ENCODE results near the gene PPP1CA.

Gene PPP1CA

DNA sequence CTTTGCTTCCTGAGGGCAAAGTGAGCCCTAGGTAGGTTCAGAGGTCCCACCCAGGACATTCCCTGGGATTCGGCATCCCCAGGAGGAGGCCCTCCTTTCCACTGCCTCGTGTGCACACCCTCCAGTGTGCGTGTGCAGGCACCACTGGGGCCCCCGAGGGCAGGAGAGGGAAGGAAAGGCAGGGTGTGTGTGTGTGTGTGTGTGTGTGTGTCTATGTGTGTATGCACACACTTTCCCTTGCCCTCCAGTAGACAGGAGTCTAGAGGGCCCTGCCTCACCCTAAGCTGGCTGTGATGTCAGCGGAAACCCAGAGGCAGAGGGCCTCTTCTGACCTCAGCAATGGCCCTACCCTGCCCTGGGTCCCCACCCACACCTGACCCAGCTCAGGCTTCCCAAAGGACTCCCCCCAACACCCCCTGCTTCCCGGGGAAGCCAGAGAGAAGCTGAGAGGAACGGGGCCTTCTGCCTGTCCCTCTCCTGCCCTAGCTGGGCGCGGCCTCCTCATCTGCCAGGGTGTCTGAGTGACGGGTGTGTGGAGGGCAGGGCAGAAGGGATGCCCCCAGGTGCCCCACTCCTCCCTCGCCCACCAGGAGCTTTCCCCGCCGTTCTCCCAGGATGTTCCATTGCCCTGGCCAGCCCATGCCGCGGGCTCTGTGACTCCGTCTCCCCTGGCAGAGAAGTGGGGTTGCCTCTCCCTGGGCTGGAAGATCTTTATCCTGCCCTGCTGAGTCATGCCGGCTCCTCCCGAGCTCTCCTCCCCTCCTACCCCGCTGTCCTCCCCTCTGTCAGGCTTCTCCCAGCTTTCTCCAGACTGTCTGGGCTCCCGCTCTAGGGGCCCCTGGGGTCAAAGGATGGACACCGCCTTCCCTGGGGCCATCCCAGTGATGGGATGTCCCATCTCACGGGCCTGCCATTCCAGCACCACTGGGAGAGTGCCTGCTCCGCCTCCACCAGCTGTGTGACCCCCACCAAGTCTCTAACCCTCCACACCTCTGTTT is 22.3 kb downstream of the PPP1CA start:
- FAIRE-seq = no peak

- no peak for FAIRE-seq
These were observed 23.1 kb downstream of the PPP1CA start for GRCh38 chr11:67378544-67378943.

DNA sequence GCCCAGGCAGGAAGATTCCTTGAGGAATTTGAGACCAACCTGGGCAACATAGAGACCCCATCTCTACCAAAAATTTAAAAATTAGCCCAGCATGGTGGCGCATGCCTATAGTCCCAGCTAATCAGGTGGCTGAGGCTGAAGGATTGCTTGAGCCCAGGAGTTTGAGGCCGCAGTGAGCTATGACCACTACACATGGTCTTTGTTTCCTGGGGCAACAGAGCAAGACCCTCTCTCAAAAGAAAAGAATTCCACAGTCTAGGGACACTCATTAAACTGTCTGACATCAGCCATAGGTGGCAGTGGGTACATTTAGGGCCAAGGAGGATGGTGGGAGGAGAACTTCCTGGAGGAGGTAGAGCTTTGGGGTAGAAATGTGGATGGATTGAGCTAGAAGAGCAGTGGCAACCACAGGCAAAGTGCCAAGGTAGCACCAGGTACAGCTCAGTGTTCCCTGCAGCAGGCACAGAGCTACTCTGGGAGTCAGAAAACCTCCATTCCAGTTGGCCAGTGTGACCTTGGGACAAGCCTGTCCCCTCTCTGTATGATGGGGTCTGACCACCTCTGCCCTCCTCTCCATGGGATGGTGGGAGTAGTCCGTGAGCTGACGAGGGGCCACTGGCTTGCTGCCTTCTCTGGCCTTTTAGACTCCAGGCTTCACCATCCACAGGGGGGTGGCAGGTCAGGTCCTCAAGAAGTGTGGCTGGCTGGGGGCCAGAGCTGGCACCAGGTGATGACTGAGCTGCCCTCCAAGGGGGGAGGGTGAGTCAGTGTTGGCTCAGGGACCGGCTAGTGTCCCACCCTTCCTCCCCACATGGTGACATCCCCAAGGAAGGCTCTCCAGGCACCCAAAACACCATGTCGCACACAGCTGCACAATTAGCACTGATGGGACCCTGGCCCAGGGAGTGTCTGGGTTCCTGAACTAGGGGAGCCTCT is 24.5 kb downstream of the PPP1CA start:
- no peak for FAIRE-seq

GRCh38 chr11:67376063-67376820 is 25.4 kb downstream of the PPP1CA start:
- no peak for FAIRE-seq

DNA sequence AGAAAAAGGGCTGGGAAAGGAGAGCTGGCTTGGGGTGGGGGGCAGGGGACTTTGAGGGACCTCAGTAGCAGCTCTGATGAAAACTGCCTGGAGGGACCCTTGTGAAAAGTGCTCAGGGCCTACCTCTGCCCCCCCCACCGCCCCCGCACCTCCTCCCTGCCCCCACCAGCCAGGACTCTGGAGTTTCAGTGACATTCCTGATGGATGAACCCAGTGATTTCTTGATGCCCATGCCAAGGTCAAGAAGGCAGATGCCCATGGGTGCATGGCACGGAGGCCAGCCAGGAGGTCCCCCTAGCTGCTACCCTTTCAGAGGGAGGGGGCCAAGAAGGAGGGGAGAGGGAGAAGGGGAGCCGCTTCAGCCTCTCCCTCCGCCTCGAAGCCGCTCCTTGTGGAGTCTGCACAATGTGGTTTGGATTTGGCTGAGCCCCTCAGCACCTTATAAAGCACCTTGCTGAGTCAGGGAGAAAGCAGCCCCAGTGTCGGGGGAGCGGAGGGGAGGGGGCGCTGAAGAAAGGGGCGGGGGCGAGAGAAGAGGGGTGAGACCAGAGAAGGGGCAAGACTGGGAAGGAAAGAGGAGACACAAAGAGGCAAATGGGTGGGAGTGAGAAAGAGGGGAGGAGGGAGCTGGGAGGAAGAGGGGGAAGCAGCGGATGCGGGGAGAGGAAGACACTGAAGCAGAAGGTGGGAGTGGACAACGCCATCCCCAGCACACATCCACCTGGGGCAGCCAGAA is 26.2 kb downstream of the PPP1CA start:
- no peak for FAIRE-seq

DNA sequence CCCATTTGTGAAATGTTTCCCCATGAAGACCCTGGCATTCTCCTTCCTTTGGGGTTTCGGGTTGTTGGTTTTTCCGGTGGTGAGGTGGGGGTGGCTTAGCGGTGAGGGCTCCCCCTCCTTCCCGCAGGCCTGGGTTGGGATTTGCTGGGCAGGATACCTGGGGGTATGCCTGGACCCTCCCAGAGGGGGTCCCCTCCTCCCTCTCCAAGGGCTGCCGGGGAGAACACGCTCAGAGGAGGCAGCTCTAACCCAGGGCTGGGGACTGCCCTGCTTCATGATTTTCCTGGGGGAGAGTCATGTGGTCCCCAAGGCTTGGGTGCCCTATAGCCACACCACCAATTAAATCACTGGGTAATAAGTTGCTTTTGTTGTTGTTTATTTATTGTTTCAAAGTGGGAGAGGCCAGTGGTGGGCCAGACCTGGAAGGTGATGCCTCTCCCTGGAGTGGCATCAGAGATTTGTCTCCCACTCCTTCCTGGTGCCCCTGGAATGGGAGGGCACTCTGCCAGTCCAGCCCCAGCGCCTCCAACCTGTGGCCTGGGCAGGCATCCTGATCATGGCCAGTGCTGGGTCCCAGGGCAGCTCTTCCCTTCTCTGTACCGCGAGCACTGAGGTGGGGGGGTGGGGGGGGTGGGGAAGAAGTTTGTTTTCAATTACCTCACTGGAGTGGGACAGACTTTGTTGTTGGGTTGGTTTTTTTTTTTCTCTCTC is 26.9 kb downstream of the PPP1CA start:
- FAIRE-seq = no peak

DNA sequence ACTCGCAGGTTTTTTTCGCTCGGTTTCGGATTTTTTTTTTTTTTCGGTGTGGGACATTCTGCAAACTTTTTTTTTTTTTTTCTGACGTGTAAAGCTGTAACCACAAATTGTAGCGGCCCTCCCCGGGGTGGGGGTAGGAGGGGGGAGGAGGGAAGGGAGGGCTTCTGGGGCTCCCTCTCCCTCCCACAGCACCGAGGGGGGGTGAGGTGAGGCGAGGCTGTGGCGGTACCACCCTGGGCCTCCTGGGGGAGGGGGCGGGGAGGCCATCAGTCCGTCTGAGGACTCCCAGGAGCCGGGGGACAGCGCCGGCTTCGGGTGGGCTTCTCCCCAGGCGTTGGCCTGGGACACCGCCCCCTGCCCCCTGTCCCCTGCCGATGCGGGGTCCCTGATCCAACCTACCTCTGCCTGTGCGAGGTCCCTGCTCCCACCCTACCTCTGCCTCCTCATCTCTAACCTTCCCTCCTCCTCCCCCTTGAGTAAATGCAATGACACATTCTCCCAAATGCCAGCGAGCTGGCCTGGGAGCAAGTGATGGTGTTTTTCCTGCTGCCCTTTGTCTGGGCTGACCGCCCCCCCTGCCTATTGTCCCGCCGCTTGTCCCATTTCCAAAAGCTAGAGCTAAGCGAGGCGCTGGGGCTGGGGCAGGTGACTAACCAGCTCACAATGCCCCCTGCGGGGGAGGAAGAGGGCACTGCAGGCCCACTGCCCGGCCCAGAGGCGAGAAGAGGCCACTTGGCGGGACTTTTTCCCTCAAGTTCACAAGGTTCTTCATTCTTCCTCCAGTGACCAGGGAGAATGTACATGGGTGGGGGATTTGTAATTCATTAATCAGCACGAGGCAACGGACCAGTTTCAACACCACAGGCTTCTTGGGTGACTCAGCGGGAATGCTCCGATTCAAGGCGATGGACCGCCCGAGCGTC is 27.7 kb downstream of the PPP1CA start:
- no peak for FAIRE-seq

DNA sequence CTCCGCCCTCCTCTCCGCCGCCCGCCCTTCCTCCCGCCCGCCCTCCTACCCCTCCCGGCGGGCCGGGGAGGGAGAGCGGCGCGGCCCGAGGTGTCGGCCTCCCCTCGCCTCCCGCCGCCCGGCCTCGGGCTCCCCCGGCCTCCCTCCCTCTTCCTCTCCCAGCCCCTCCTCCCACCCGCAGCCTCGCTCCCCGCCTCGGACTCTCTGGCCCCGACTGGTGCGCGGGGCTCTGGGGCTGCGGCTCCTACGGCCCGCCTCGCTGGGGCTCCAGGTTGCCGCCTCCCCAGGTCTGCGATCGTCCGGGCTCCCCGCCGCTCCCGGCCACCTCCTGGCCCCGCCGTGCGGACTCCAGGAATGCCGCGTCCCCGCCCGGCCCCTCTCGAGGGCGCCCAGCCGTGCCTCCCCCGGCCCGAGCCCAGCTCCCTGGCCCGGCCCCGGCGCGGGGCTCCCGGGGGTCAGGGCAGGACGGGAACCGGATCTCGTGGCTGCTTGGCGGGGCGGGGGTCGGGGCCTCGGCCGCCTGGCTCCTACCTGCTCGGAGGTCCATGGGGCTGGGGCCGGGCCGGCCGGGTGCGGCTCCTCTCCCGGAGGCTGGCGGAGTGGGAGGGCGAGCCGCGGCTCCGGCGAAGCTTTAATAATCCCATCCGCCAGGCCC is 28.5 kb downstream of the PPP1CA start, which contains the start of gene CLCF1:
Gene CLCF1 (minus strand): TSS at position 606 of the 655 bp plus-strand sequence. CDS start 59 bp downstream, at position 547.
- no peak for FAIRE-seq

DNA sequence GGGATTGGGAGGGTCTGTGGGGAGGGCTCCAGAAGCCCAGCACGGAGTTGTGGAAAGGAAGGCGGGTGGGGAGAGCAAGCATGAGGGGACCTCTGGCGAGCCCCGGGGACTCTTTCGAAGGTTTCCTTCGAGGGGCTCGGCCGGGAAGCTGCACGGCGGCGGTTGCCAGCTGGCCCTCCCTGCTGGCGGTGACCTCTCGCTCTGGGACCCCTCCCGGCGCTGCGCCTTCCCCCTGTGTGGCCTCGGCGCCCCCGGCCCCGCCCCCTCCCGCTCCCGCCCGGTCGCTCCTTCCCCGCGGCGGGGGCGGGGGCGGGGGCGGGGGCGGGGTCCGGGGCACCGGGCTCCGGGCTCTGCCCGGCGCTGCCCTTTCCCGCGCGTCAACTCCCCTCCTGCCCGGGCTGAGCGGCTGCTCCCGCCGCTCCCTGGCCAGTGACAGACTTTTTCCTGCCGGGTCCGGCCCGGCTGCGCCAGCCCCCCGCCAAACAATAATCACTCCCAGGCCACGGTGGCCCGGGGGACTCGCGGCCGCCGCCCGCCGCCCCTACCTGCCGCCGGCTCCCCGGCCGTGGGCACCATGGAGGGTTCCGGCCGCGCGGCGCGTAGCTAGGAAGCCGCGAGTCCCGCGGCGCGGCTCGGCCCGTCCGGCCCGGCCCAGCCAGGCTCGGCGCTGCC is 29.2 kb downstream of the PPP1CA start:
- no peak for FAIRE-seq

- FAIRE-seq = no peak
These were observed 29.7 kb downstream of the PPP1CA start for GRCh38 chr11:67371911-67372320.

- no peak for FAIRE-seq
These were observed 30.3 kb downstream of the PPP1CA start for GRCh38 chr11:67371189-67371910.

DNA sequence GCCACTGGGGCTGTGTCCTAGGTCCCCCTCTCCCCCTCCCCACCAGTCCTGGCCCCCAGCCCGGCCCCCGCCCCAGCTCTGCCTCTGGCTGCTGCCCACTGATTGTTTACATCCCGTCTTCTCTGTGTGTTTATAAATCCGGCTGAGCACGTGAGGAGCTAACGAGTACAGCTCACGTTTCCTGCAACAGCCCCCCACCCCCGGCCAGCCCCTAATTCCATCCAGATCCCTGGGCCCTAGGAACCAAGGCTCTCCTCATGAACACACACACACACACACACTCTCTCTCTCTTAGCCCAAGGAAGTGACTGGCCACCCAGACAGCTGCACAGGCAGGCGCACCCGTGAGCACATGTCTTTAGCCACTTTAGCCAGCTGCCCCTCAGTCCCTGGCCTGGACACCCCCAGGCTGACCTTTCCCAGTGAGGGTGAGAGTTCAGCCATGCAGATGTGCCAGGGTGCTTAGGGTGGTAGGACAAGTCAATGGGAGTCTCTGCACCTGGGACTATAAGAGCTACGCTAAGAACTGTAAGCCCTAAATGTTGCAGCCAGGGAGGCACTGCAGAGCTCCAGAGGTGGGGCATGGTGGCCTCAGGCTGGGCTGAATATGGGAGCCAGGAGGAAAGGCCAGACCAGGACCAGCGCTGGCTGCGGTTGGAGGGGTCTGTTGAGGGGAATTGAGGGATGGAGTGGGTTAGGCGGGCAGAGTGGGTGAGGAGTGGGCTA is 31.1 kb downstream of the PPP1CA start:
- no peak for FAIRE-seq

GRCh38 chr11:67369801-67370284 is 31.8 kb downstream of the PPP1CA start:
- FAIRE-seq = no peak

DNA sequence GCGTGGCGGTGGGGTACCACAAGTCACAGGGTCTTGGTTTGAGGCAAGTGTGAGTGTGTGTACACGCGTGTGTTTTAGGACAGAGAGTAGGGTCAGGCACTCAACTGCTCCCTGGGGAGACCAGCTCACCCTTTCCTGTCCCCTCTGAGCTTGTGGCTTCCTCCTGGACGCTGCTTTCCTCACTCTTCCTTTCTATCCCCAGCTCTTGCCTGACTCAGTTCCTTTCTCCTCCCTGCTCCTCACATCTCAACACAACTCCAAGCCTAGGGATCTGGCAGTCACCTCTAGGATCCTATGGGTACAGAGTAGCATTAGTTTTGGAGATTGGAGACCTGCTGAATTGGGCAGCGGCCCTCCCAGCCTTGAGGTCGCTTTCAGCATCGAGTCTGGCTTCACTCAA is 32.4 kb downstream of the PPP1CA start:
- FAIRE-seq = no peak

- no peak for FAIRE-seq
These were observed 33.0 kb downstream of the PPP1CA start for GRCh38 chr11:67368621-67369020.

GRCh38 chr11:67367761-67368227 is 33.9 kb downstream of the PPP1CA start:
- no peak for FAIRE-seq
